ENCODE results near the gene TSPAN3.

Gene TSPAN3

GRCh38 chr15:77099741-77100463, 29.0 kb upstream of the TSPAN3 start:
- CTCF ChIA-PET = interaction anchor here (1.0 to 6.2 kb wide), 2 partner anchors 18 to 76 kb away, joined by 4 to 44 read pairs; no protein-coding TSS in a partner anchor
- H3K4me3 ChIP-seq (ENCODE audit: low read depth, low read length) = no peak overlapping the region
- POLR2A ChIA-PET = no interaction called here
- DNase-seq (ENCODE audit: low read depth, low spot score) = no peak
- no peak for TF ChIP-seq CTCF (IDR thresholded peaks at IDR 0.05; ENCODE audit: insufficient read depth, low read length, missing control alignments)

GRCh38 chr15:77098572-77098971, 27.7 kb upstream of the TSPAN3 start:
- H3K4me3 ChIP-seq (ENCODE audit: low read depth, low read length) = no peak overlapping the region
- ChIA-PET CTCF (interaction anchor here (1.9 to 2.2 kb wide), 2 partner anchors 9 to 445 kb away, joined by 6 to 7 read pairs; no protein-coding TSS in a partner anchor), POLR2A (no interaction called here)
- no peak for TF ChIP-seq CTCF (IDR thresholded peaks at IDR 0.05; ENCODE audit: insufficient read depth, low read length, missing control alignments)
- DNase-seq (ENCODE audit: low read depth, low spot score) = no peak

- ChIA-PET CTCF (interaction anchor here (1.1 to 2.2 kb wide), 4 partner anchors 10 to 536 kb away, joined by 3 to 7 read pairs (median 4); no protein-coding TSS in a partner anchor), POLR2A (no interaction called here)
- TF ChIP-seq CTCF (IDR thresholded peaks at IDR 0.05; ENCODE audit: insufficient read depth, low read length, missing control alignments) = no peak
- no peak overlapping the region for H3K4me3 ChIP-seq (ENCODE audit: low read depth, low read length)
- DNase-seq (ENCODE audit: low read depth, low spot score) = no peak
These were observed 27.0 kb upstream of the TSPAN3 start for GRCh38 chr15:77097921-77098320.

- CTCF ChIA-PET = interaction anchor here (1.1 to 2.2 kb wide), 3 partner anchors 23 to 536 kb away, joined by 3 to 6 read pairs (median 3); no protein-coding TSS in a partner anchor
- TF ChIP-seq CTCF (IDR thresholded peaks at IDR 0.05; ENCODE audit: insufficient read depth, low read length, missing control alignments) = no peak
- no peak for DNase-seq (ENCODE audit: low read depth, low spot score)
- H3K4me3 ChIP-seq (ENCODE audit: low read depth, low read length) = no peak overlapping the region
- POLR2A ChIA-PET = no interaction called here
These were observed 26.4 kb upstream of the TSPAN3 start for GRCh38 chr15:77097248-77097721.

- no peak overlapping the region for H3K4me3 ChIP-seq (ENCODE audit: low read depth, low read length)
- no peak for DNase-seq (ENCODE audit: low read depth, low spot score)
- TF ChIP-seq CTCF (IDR thresholded peaks at IDR 0.05; ENCODE audit: insufficient read depth, low read length, missing control alignments) = no peak
- ChIA-PET POLR2A (no interaction called here), CTCF (interaction anchor here (1.4 to 1.5 kb wide), 2 partner anchors 11 to 537 kb away, joined by 3 to 5 read pairs; no protein-coding TSS in a partner anchor)
These were observed 25.6 kb upstream of the TSPAN3 start for GRCh38 chr15:77096541-77096940.

GRCh38 chr15:77096138-77096537, 25.2 kb upstream of the TSPAN3 start:
- no peak for DNase-seq (ENCODE audit: low read depth, low spot score)

More at GRCh38 chr15:77096138-77096537, 25.2 kb upstream of the TSPAN3 start:
- TF ChIP-seq CTCF (IDR thresholded peaks at IDR 0.05; ENCODE audit: insufficient read depth, low read length, missing control alignments) = no peak
- CTCF ChIA-PET = interaction anchor here (1.4 kb wide), 1 partner anchor 11 kb away, joined by 5 read pairs; no protein-coding TSS in a partner anchor
- POLR2A ChIA-PET = no interaction called here
- no peak overlapping the region for H3K4me3 ChIP-seq (ENCODE audit: low read depth, low read length)
